AG10803 (cell line): Measurements from ENCODE around the gene CDH5.
"Not testable (repeated sequence)": the region's sequence is repeated elsewhere in the genome, so short reads cannot be mapped to it uniquely, and the experiment has no call there.

ENCODE experiments used
- DNase-seq: peaks from one replicate; pipeline ENCODE4 v3.0.0; 2010; ENCODE audit warnings: low read depth
- H3K4me3 ChIP-seq: 2 replicates; pipeline ENCODE4 v1.5.1; 2011; ENCODE audit warnings: mild to moderate bottlenecking, low read length, control low read depth
- TF ChIP-seq, protein P1 (sequence below): conservative IDR thresholded peaks from 2 replicates; pipeline ENCODE4 v1.5.1; 2011; ENCODE audit warnings: mild to moderate bottlenecking, low read length, control low read depth, inconsistent platforms

Gene CDH5

DNA sequence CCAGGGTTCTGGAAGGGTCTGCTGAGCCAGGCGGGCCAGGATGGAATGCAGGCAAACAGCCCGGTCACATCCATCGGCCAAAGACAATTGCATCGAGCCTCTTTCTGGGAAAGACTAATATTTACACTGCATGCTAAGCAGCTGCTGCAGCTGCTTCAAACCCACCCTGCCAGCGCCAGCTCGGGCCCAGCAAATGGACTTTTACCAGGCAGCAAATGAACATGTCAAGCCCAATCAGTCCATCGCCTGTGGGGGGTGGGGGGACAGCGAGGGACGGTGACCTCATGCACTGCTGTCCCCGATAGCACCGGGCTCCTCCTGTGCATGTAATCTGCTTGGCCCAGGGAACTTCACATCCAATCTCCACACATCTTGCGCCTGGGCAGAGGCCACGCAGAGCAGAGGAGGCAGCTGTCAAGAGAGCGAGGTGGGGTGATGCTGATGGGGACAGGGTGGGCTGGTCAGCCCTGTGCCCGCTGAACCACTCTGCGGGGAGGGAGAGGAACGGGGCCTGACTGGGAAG lies 39.4 kb upstream of the CDH5 start:
- TF ChIP-seq, protein P1, sequence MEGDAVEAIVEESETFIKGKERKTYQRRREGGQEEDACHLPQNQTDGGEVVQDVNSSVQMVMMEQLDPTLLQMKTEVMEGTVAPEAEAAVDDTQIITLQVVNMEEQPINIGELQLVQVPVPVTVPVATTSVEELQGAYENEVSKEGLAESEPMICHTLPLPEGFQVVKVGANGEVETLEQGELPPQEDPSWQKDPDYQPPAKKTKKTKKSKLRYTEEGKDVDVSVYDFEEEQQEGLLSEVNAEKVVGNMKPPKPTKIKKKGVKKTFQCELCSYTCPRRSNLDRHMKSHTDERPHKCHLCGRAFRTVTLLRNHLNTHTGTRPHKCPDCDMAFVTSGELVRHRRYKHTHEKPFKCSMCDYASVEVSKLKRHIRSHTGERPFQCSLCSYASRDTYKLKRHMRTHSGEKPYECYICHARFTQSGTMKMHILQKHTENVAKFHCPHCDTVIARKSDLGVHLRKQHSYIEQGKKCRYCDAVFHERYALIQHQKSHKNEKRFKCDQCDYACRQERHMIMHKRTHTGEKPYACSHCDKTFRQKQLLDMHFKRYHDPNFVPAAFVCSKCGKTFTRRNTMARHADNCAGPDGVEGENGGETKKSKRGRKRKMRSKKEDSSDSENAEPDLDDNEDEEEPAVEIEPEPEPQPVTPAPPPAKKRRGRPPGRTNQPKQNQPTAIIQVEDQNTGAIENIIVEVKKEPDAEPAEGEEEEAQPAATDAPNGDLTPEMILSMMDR = no peak
- no peak for DNase-seq
- no peak overlapping the region for H3K4me3 ChIP-seq

DNA sequence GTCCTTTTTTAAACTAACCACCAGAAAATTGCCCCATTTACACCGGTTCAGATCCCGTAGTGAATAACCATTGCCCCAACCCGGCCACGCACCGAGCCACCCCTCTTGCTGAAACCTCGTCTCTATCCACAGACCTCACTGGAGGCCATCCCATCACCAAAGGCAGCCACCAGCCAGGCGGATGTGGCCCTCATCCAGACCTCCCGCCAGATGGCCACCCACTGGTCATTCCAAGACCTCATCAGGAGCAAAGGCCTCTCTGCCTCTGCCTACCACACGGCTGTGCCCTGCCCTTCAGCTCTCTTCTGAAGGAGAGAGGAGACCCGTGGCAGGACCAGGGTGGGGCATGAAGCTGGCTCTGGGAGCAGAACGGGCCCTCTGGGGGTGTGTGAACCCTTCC lies 38.2 kb upstream of the CDH5 start:
- TF ChIP-seq, protein P1 = no peak
- H3K4me3 ChIP-seq = no peak overlapping the region
- DNase-seq = no peak

DNA sequence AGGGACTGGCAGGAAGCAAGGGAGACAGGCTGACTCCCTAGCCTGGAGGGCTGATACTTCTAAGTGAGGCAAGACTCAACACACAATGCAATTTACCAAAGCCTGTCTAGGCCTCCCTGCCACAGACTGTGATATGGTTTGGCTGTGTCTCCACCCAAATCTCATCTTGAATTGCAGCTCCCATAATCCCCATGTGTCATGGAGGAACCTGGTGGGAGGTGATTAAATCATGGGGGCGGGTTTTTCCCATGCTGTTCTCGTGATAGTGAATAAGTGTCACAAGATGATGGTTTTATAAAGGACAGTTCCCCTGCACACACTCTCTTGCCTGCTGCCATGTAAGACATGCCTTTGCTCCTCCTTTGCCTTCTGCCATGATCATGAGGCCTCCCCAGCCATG lies 35.0 kb upstream of the CDH5 start:
- DNase-seq, H3K4me3 ChIP-seq: not testable (repeated sequence)

DNA sequence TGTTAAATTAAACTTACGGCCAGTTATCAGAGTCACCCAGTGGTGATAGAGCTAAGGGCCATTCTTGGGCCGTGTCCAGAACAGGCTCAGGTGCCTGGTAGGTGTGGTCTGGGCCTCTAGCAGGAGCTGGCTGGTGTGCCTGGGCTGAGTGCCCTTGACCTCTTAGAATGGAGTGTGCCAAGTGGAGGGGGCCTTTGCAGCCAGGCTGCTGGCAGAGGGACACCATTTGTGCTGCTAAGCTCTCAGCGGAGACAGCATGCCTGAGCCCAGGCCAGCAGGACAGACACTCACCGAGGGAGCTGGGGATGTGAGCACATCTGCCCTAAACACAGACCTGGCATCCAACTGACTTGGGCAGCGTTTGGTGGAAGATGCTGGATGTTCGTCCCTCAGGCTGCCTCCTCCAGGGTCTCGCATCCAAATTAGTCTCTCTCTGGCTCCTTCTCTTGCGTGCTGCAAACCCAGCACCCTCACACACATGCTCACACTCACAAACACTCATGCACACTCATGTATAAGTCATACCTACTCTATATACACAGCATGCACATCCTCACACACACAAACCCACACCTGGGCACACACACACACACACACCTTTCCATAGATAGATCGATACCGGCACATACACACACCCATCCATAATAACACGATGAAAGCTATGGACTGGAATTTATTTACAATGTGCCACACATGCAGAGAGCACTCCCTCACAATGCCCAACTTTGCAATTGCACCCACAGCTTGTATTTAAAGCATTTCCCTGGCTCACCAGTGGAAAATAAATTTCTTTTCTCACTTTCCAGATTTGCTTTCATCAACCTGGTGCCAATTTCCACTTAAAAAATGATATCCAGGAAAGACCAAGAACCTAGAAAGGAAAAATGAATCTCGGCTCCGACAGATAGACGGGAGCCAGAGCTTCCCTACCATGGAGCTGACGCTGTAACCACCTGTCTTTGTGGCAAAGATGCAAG lies 33.6 kb upstream of the CDH5 start:
- no peak overlapping the region for H3K4me3 ChIP-seq
- no peak for DNase-seq
- TF ChIP-seq, protein P1 = no peak

DNA sequence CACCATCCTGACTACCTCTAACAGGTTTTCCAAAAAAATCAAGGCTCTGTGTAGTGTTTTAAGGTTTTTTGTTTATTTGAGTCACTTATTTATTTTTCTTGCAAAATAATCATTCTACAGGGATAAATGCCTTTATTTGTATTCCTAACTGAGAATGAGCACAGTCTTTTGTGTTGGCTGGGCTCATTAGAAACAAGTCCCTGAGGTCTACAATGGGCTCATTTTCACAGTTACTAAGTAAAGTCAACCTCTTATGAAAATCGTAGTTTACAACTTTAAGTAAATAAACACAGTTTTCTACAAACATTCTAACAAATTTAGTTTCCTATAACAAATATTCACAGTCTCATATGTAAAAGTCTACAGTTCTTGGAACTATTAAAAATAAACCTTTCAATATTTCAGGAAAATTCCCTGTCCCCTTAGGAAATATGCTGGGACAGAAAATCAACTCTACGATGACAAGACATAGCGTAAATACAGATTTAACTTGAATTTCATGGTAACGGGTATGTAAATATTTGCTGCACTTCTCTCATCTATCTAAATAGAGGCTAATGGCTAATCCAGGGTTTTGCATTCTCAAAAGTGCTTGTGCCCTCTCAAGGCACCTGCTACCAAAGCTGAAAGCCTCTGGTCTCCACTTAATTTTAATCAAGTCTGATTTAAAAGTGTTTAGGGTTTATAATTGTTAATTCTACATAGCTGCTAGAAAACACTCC lies 31.5 kb upstream of the CDH5 start:
- no peak overlapping the region for H3K4me3 ChIP-seq
- TF ChIP-seq, protein P1 = no peak
- no peak for DNase-seq

DNA sequence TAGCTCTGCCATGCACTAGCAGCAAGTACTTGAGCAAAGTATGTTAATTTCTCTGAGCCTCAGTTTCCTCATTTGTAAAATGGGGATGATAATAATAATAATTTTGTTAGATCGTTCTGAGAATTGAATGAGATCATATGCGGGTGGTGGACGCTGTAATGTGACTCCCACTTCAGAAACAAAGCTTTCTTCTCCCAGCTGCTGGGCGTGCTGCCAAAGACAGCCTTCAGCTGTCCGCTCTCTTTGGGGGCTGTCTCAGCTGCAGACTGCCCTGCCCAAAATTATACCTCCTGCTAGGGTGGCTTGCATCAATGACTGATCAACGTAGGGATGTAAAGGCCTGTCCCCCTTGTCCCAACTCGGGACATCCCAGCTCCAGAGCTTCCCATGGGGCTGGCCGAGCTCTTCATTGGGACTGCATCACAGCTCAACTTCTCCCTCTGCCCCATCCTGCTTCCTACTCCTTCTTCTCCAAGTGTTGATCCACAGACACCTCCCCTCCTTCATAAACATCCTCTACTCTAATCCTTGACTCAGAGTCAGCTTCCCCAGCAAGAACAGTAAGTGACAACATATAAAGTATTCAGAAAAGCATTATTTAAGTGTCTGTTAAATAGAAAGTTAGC lies 30.7 kb upstream of the CDH5 start:
- TF ChIP-seq, protein P1 = no peak
- no peak overlapping the region for H3K4me3 ChIP-seq
- peak; percentile 22 for DNase-seq
